ENCODE measurements around the gene CDK2AP2.
"Not testable (repeated sequence)": the region's sequence is repeated elsewhere in the genome, so short reads cannot be mapped to it uniquely, and the experiment has no call there.

CDK2AP2 gene, protein sequence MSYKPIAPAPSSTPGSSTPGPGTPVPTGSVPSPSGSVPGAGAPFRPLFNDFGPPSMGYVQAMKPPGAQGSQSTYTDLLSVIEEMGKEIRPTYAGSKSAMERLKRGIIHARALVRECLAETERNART

GRCh38 chr11:67507864-67508485 lies at the start of gene CDK2AP2:
TSS of gene CDK2AP2 (minus strand) at chr11:67508162. CDS start at chr11:67508082, 80 bp downstream.
- no peaks in the 10 kb centered on the region for H3K79me2 ChIP-seq (ENCODE audit: insufficient read depth, low read length)
- no peaks in the 10 kb centered on the region for H3K9me3 ChIP-seq (ENCODE audit: low read length)
- H3K27ac ChIP-seq (ENCODE audit: low read depth, low read length, poor library complexity, severe bottlenecking) = peak within 1 kb of the TSS; percentile 89
- H3K4me2 ChIP-seq (ENCODE audit: low read length) = peak within 1 kb of the TSS; percentile 99
- H3K36me3 ChIP-seq (ENCODE audit: insufficient read depth, low read length) = no peaks in the 10 kb centered on the region; the same call in 1 of the 2 replicates
- TF ChIP-seq EZH2 (IDR thresholded peaks at IDR 0.05; ENCODE audit: borderline replicate concordance, low read length) = no peak
- TF ChIP-seq, protein P1, sequence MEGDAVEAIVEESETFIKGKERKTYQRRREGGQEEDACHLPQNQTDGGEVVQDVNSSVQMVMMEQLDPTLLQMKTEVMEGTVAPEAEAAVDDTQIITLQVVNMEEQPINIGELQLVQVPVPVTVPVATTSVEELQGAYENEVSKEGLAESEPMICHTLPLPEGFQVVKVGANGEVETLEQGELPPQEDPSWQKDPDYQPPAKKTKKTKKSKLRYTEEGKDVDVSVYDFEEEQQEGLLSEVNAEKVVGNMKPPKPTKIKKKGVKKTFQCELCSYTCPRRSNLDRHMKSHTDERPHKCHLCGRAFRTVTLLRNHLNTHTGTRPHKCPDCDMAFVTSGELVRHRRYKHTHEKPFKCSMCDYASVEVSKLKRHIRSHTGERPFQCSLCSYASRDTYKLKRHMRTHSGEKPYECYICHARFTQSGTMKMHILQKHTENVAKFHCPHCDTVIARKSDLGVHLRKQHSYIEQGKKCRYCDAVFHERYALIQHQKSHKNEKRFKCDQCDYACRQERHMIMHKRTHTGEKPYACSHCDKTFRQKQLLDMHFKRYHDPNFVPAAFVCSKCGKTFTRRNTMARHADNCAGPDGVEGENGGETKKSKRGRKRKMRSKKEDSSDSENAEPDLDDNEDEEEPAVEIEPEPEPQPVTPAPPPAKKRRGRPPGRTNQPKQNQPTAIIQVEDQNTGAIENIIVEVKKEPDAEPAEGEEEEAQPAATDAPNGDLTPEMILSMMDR (IDR thresholded peaks at IDR 0.05; ENCODE audit: low read length) = no peak
- H3K4me3 ChIP-seq (ENCODE audit: low read depth, low read length, poor library complexity, severe bottlenecking) = peak within 1 kb of the TSS; percentile 81
- H3K9ac ChIP-seq (ENCODE audit: low read length) = peak within 1 kb of the TSS; percentile 67
- no peaks in the 10 kb centered on the region for H3K9me2 ChIP-seq (ENCODE audit: low read depth, low read length)
- peaks cover 35% of the 10 kb centered on the region for H3K4me1 ChIP-seq (ENCODE audit: insufficient read depth, low read length, severe bottlenecking)
- no peak within 1 kb of the TSS for H2AFZ ChIP-seq (ENCODE audit: low read length)
- H3K27me3 ChIP-seq (ENCODE audit: insufficient read depth, low read length) = no peaks in the 10 kb centered on the region
- no peaks in the 10 kb centered on the region for H4K20me1 ChIP-seq (ENCODE audit: insufficient read depth, low read length)
- 0 out of 2 replicates have a peak, but pooled peaks cover 3% of the 10 kb centered on the region for H3F3A ChIP-seq (ENCODE audit: insufficient read depth, low read length)

DNA sequence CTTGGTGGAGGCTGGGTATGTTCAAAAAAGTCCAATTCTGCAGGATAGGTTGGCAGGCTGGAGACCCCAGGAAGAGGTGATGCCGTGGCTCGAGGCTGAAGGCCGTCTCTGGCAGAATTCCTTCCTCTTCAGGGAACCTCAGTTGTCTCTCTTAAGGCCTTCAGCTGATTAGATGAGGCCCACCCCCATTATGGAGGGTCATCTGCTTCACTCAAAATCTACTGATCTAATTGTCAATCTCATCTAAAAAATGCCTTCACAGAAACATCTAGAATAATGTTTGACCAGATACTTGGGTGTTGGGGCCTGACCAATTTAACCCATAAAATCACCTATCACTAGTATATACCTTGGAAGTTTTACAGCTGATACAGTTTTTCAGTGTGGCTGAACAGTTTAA lies 48.3 kb upstream of the CDK2AP2 start:
- Histone ChIP-seq H3K9me2 (ENCODE audit: low read depth, low read length) (no peaks in the 10 kb centered on the region), H3K27ac (ENCODE audit: low read depth, low read length, poor library complexity, severe bottlenecking) (no peak overlapping the region), H3K9ac (ENCODE audit: low read length) (no peak overlapping the region), H4K20me1 (ENCODE audit: insufficient read depth, low read length) (no peaks in the 10 kb centered on the region), H3K27me3 (ENCODE audit: insufficient read depth, low read length) (no peaks in the 10 kb centered on the region; the same call in none of the 2 replicates), H2AFZ (ENCODE audit: low read length) (no peak overlapping the region), H3F3A (ENCODE audit: insufficient read depth, low read length) (no peaks in the 10 kb centered on the region), H3K4me1 (ENCODE audit: insufficient read depth, low read length, severe bottlenecking) (no peaks in the 10 kb centered on the region), H3K9me3 (ENCODE audit: low read length) (peaks cover 7% of the 10 kb centered on the region; the same call in 1 of the 2 replicates), H3K79me2 (ENCODE audit: insufficient read depth, low read length) (no peaks in the 10 kb centered on the region), H3K4me3 (ENCODE audit: low read depth, low read length, poor library complexity, severe bottlenecking) (no peak overlapping the region), H3K36me3 (ENCODE audit: insufficient read depth, low read length) (no peaks in the 10 kb centered on the region), H3K4me2 (ENCODE audit: low read length) (no peak overlapping the region)
- no peak for TF ChIP-seq EZH2 (IDR thresholded peaks at IDR 0.05; ENCODE audit: borderline replicate concordance, low read length)
- TF ChIP-seq, protein P1 (IDR thresholded peaks at IDR 0.05; ENCODE audit: low read length) = no peak

GRCh38 chr11:67551697-67552096 lies 43.7 kb upstream of the CDK2AP2 start:
- H3K27ac ChIP-seq (ENCODE audit: low read depth, low read length, poor library complexity, severe bottlenecking); H3K27me3 ChIP-seq (ENCODE audit: insufficient read depth, low read length); H3K36me3 ChIP-seq (ENCODE audit: insufficient read depth, low read length); H3K79me2 ChIP-seq (ENCODE audit: insufficient read depth, low read length); H3K4me2 ChIP-seq (ENCODE audit: low read length); H4K20me1 ChIP-seq (ENCODE audit: insufficient read depth, low read length); H3K9ac ChIP-seq (ENCODE audit: low read length); H3K4me1 ChIP-seq (ENCODE audit: insufficient read depth, low read length, severe bottlenecking); H3K4me3 ChIP-seq (ENCODE audit: low read depth, low read length, poor library complexity, severe bottlenecking); H2AFZ ChIP-seq (ENCODE audit: low read length); H3K9me2 ChIP-seq (ENCODE audit: low read depth, low read length); H3F3A ChIP-seq (ENCODE audit: insufficient read depth, low read length): not testable (repeated sequence)
- peaks cover 12% of the 10 kb centered on the region for H3K9me3 ChIP-seq (ENCODE audit: low read length)

GRCh38 chr11:67551127-67551526 lies 43.2 kb upstream of the CDK2AP2 start:
- no peak overlapping the region for H3K4me2 ChIP-seq (ENCODE audit: low read length)
- H3F3A ChIP-seq (ENCODE audit: insufficient read depth, low read length) = no peaks in the 10 kb centered on the region
- H3K27me3 ChIP-seq (ENCODE audit: insufficient read depth, low read length) = no peaks in the 10 kb centered on the region; the same call in 1 of the 2 replicates
- no peak overlapping the region for H2AFZ ChIP-seq (ENCODE audit: low read length)
- no peaks in the 10 kb centered on the region for H3K4me1 ChIP-seq (ENCODE audit: insufficient read depth, low read length, severe bottlenecking)
- H3K36me3 ChIP-seq (ENCODE audit: insufficient read depth, low read length) = no peaks in the 10 kb centered on the region
- no peaks in the 10 kb centered on the region for H4K20me1 ChIP-seq (ENCODE audit: insufficient read depth, low read length)
- H3K9me2 ChIP-seq (ENCODE audit: low read depth, low read length) = no peaks in the 10 kb centered on the region
- H3K79me2 ChIP-seq (ENCODE audit: insufficient read depth, low read length) = no peaks in the 10 kb centered on the region
- no peak overlapping the region for H3K27ac ChIP-seq (ENCODE audit: low read depth, low read length, poor library complexity, severe bottlenecking)
- H3K4me3 ChIP-seq (ENCODE audit: low read depth, low read length, poor library complexity, severe bottlenecking) = no peak overlapping the region
- TF ChIP-seq, protein P1 (IDR thresholded peaks at IDR 0.05; ENCODE audit: low read length) = no peak
- no peak for TF ChIP-seq EZH2 (IDR thresholded peaks at IDR 0.05; ENCODE audit: borderline replicate concordance, low read length)
- no peak overlapping the region for H3K9ac ChIP-seq (ENCODE audit: low read length)
- H3K9me3 ChIP-seq (ENCODE audit: low read length) = peaks cover 12% of the 10 kb centered on the region
